MCF 10A (cell line): ENCODE results near the gene RTF2. TPM values are rescaled to one million over a fixed set of nuclear protein-coding genes. Genes with fewer than 3 reads are reported as not detected.

Experiments used
- BruUV-seq: library from RNA; stranded (reverse); fragments of 400-500 nt; replicated peaks from 2 replicates; lab custom pipeline; 2021; lab: Mats Ljungman, UMichigan
- CTCF ChIA-PET: fragments of 300-600 bp; sonication (Branson Sonifier 250); formaldehyde crosslinking; extraction: SDS; loops from one replicate; lab custom pipeline; 2021; ENCODE audit warnings: antibody characterized with exemption, inconsistent platforms; lab: Yijun Ruan, JAX
- POLR2A ChIA-PET: fragments of 300-600, 350-650 bp; sonication (Branson Sonifier 250); formaldehyde crosslinking; extraction: SDS; loops from one replicate; lab custom pipeline; 2020; ENCODE audit warnings: antibody characterized with exemption, inconsistent platforms; lab: Yijun Ruan, JAX
- DNase-seq: peaks from one replicate; pipeline ENCODE4 v3.0.0-alpha.2; 2018; ENCODE audit not compliant: unreplicated experiment
- H3K27ac Mint-ChIP-seq: one replicate; pipeline ENCODE4 v1.8.0; 2022; ENCODE audit warnings: mild to moderate bottlenecking, low read depth, mixed read lengths; ENCODE audit not compliant: unreplicated experiment
- H3K27me3 Mint-ChIP-seq: one replicate; pipeline ENCODE4 v1.8.0; 2022; ENCODE audit warnings: mixed read lengths; ENCODE audit not compliant: insufficient read depth, unreplicated experiment
- H3K36me3 Mint-ChIP-seq: one replicate; pipeline ENCODE4 v1.8.0; 2022; ENCODE audit warnings: mild to moderate bottlenecking, moderate library complexity, mixed read lengths; ENCODE audit not compliant: insufficient read depth, unreplicated experiment
- H3K4me1 Mint-ChIP-seq: one replicate; pipeline ENCODE4 v1.8.0; 2022; ENCODE audit warnings: mixed read lengths; ENCODE audit not compliant: insufficient read depth, unreplicated experiment
- H3K4me3 Mint-ChIP-seq: one replicate; pipeline ENCODE4 v1.8.0; 2022; ENCODE audit warnings: mild to moderate bottlenecking, moderate library complexity, mixed read lengths; ENCODE audit not compliant: unreplicated experiment
- H3K9me3 Mint-ChIP-seq: one replicate; pipeline ENCODE4 v1.8.0; 2022; ENCODE audit warnings: mixed read lengths; ENCODE audit not compliant: unreplicated experiment
- CTCF ChIP-seq: fragments of 200-600 bp; IDR thresholded peaks from one replicate; pipeline ENCODE4 v1.8.0; 2022; ENCODE audit warnings: antibody characterized with exemption, mild to moderate bottlenecking; ENCODE audit not compliant: unreplicated experiment
- intact Hi-C: fragments of 100-400 bp; cut with micrococcal nuclease; formaldehyde crosslinking; loops from 2 replicates; pipeline ENCODE4 v1.14.1; 2022
- total RNA-seq: library from RNA; stranded (reverse); gene quantifications from 2 replicates; pipeline ENCODE4 v1.2.3, GENCODE V29; 2022

RTF2 gene
- total RNA-seq, 1 experiment from 2014 or later: 66.4 TPM

GRCh38 chr20:56540415-56540814 is 72.0 kb downstream of the RTF2 start:
- no peaks in the 10 kb centered on the region for H3K4me1 Mint-ChIP-seq
- no peak overlapping the region for H3K27ac Mint-ChIP-seq
- intact Hi-C loops: no loop called here
- H3K4me3 Mint-ChIP-seq: no peak overlapping the region
- no TSS peak for BruUV-seq
- ChIA-PET CTCF (interaction anchor here (0.6 to 3.5 kb wide), 6 partner anchors 9 to 1824 kb away, joined by 3 to 23 read pairs (median 3); no protein-coding TSS in a partner anchor), POLR2A (no interaction called here)
- TF ChIP-seq CTCF: no peak
- DNase-seq: peak; percentile 8
- no peaks in the 10 kb centered on the region for H3K9me3 Mint-ChIP-seq
- no peaks in the 10 kb centered on the region for H3K27me3 Mint-ChIP-seq
- no peaks in the 10 kb centered on the region for H3K36me3 Mint-ChIP-seq

GRCh38 chr20:56542489-56543030 is 74.1 kb downstream of the RTF2 start:
- Mint-ChIP-seq H3K4me1 (no peaks in the 10 kb centered on the region), H3K4me3 (no peak overlapping the region), H3K27ac (no peak overlapping the region), H3K36me3 (no peaks in the 10 kb centered on the region), H3K27me3 (peaks cover 7% of the 10 kb centered on the region), H3K9me3 (no peaks in the 10 kb centered on the region)
- DNase-seq: no peak
- CTCF ChIA-PET: interaction anchor here (0.5 to 3.3 kb wide), 4 partner anchors 9 to 188 kb away, joined by 3 to 16 read pairs (median 3); no protein-coding TSS in a partner anchor
- BruUV-seq: no TSS peak
- intact Hi-C loops: no loop called here
- TF ChIP-seq CTCF: no peak
- POLR2A ChIA-PET: no interaction called here

- Mint-ChIP-seq H3K4me1 (peaks cover 11% of the 10 kb centered on the region), H3K9me3 (peaks cover 7% of the 10 kb centered on the region), H3K4me3 (no peak overlapping the region), H3K36me3 (no peaks in the 10 kb centered on the region), H3K27ac (peak overlapping the region; percentile 70), H3K27me3 (peaks cover 31% of the 10 kb centered on the region)
- DNase-seq: no peak
- TF ChIP-seq CTCF: no peak
- intact Hi-C loops: loop anchor here (5.0 to 10.0 kb wide), 2 partner anchors 233 to 796 kb away; no protein-coding TSS in a partner anchor
- CTCF ChIA-PET: interaction anchor here (0.6 to 6.3 kb wide), 43 partner anchors 9 to 797 kb away, joined by 3 to 301 read pairs (median 5); partner anchors contain the start of genes AURKA, CSTF1 and TFAP2C
- BruUV-seq: no TSS peak
- POLR2A ChIA-PET: interaction anchor here (1.0 to 2.7 kb wide), 5 partner anchors 24 to 525 kb away, joined by 3 to 44 read pairs (median 9); partner anchors contain the start of gene TFAP2C
These were observed 83.1 kb downstream of the RTF2 start for GRCh38 chr20:56551571-56551970.

- ChIA-PET POLR2A (interaction anchor here (4.3 kb wide), 1 partner anchor 22 kb away, joined by 48 read pairs; no protein-coding TSS in a partner anchor), CTCF (interaction anchor here (0.6 to 3.3 kb wide), 3 partner anchors 24 to 421 kb away, joined by 4 to 32 read pairs (median 4); no protein-coding TSS in a partner anchor)
- no peaks in the 10 kb centered on the region for H3K36me3 Mint-ChIP-seq
- TF ChIP-seq CTCF: no peak
- H3K9me3 Mint-ChIP-seq: peaks cover 7% of the 10 kb centered on the region
- no peak overlapping the region for H3K27ac Mint-ChIP-seq
- BruUV-seq: no TSS peak
- no peak for DNase-seq
- intact Hi-C loops: loop anchor here (5.0 to 10.0 kb wide), 2 partner anchors 232 to 794 kb away; no protein-coding TSS in a partner anchor
- peaks cover 18% of the 10 kb centered on the region for H3K27me3 Mint-ChIP-seq
- H3K4me1 Mint-ChIP-seq: peaks cover 11% of the 10 kb centered on the region
- no peak overlapping the region for H3K4me3 Mint-ChIP-seq
These were observed 84.6 kb downstream of the RTF2 start for GRCh38 chr20:56552911-56553629.
